Cardiac fibroblast (primary cell): ENCODE measurements around the gene HSPA1B.
A peak's percentile ranks its signal among the peaks of the same experiment; 100 is the strongest.
"Not testable (repeated sequence)": the region's sequence is repeated elsewhere in the genome, so short reads cannot be mapped to it uniquely, and the experiment has no call there.

Experiments
- DNase-seq, 2 donors: peaks; one replicate each; pipeline versions ENCODE4 v3.0.0 to v3.0.0-alpha.2; 2010; ENCODE audit warnings: low read depth in 2 of 2
- H3K4me3 ChIP-seq, 2 donors: replicated peaks in 1 of 2; 1 replicate in 1 of 2; 2 replicates in 1 of 2; pipeline ENCODE4 v1.5.1; 2011; ENCODE audit warnings: low read depth in 2 of 2, low read length in 2 of 2, mild to moderate bottlenecking in 2 of 2, moderate library complexity in 1 of 2
- CTCF ChIP-seq: IDR thresholded peaks from one replicate; pipeline ENCODE4 v1.5.1; 2011; ENCODE audit warnings: low read depth, mild to moderate bottlenecking, low read length, inconsistent platforms

Gene HSPA1B

GRCh38 chr6:31861919-31862343 is 34.4 kb downstream of the HSPA1B start:
- DNase-seq = no peak
- TF ChIP-seq CTCF = no peak
- peak overlapping the region; percentile 90 to 98 for H3K4me3 ChIP-seq

- peak within 1 kb of the TSS; percentile 90 to 98 for H3K4me3 ChIP-seq
- TF ChIP-seq CTCF = no peak
- peak; percentile 100 for DNase-seq
These were observed 35.1 kb downstream of the HSPA1B start, which contains the start of gene NEU1 for GRCh38 chr6:31862344-31863235. TSS of gene NEU1 (minus strand) at chr6:31862821. CDS start at chr6:31862776, 45 bp downstream.

GRCh38 chr6:31864123-31864562 is 36.6 kb downstream of the HSPA1B start:
- peak overlapping the region; percentile 62 to 73 for H3K4me3 ChIP-seq

GRCh38 chr6:31864818-31865204 is 37.3 kb downstream of the HSPA1B start:
- H3K4me3 ChIP-seq = no peak overlapping the region
- DNase-seq = no peak
- no peak for TF ChIP-seq CTCF

More at GRCh38 chr6:31864123-31864562, 36.6 kb downstream of the HSPA1B start:
- DNase-seq = not testable (repeated sequence)

- DNase-seq = no peak
- TF ChIP-seq CTCF = no peak
- H3K4me3 ChIP-seq = no peak overlapping the region
These were observed 37.9 kb downstream of the HSPA1B start for GRCh38 chr6:31865205-31866118.

GRCh38 chr6:31868658-31868971 is 41.1 kb downstream of the HSPA1B start:
- H3K4me3 ChIP-seq, DNase-seq: not testable (repeated sequence)

- no peak overlapping the region for H3K4me3 ChIP-seq
- TF ChIP-seq CTCF = no peak
- DNase-seq = no peak
These were observed 41.8 kb downstream of the HSPA1B start for GRCh38 chr6:31869343-31869742.
